ENCODE results near the gene NMT1. TPM values are rescaled to one million over a fixed set of nuclear protein-coding genes. Genes with fewer than 3 reads are reported as not detected.

The NMT1 gene
- total RNA-seq (2022; extraction: Qiagen RNA extraction; ENCODE audit: low read depth), result 163 to 409 TPM (median 178 TPM) in 5 replicates

GRCh38 chr17:45060797-45061605, at the start of gene NMT1:
NMT1 (plus strand) TSS chr17:45061317; CDS start chr17:45061330, 13 bp downstream.

GRCh38 chr17:45051060-45051719, 9.9 kb upstream of the NMT1 start, which contains the start of gene DCAKD:
DCAKD (minus strand) TSS chr17:45051632; CDS start chr17:45034885, 16,747 bp downstream.

GRCh38 chr17:45132320-45132571, 71.1 kb downstream of the NMT1 start, which contains the start of gene PLCD3:
PLCD3 (minus strand) TSS chr17:45132515; CDS start chr17:45132410, 105 bp downstream.

GRCh38 chr17:45135192-45135977, 74.3 kb downstream of the NMT1 start, which contains the start of gene ACBD4:
ACBD4 (plus strand) TSS chr17:45135687; CDS start chr17:45136145, 458 bp downstream.

GRCh38 chr17:45148183-45149036, 87.3 kb downstream of the NMT1 start, which contains the start of gene HEXIM1:
HEXIM1 (plus strand) TSS chr17:45148475; CDS start chr17:45149191, 716 bp downstream.

Other genes with a start within 250 kb of the NMT1 start
- gene GJC1, start 231.0 kb upstream of the NMT1 start, total RNA-seq (2022; extraction: Qiagen RNA extraction; ENCODE audit: low read depth), result 31.8 to 39.3 TPM (median 36.7 TPM) in 5 replicates
- not detected in 5 replicates for gene HIGD1B, start 213.4 kb upstream of the NMT1 start, total RNA-seq (2022; extraction: Qiagen RNA extraction; ENCODE audit: low read depth)
- gene EFTUD2, start 161.9 kb upstream of the NMT1 start, total RNA-seq (2022; extraction: Qiagen RNA extraction; ENCODE audit: low read depth), result 140 to 187 TPM (median 159 TPM) in 5 replicates
- 0.29 to 1.3 TPM (median 0.61 TPM) in 5 replicates for gene GFAP, start 145.8 kb upstream of the NMT1 start, total RNA-seq (2022; extraction: Qiagen RNA extraction; ENCODE audit: low read depth)
- gene KIF18B, start 113.5 kb upstream of the NMT1 start, total RNA-seq (2022; extraction: Qiagen RNA extraction; ENCODE audit: low read depth), result 27.9 to 41.2 TPM (median 36.3 TPM) in 5 replicates
- gene C1QL1, start 93.0 kb upstream of the NMT1 start, total RNA-seq (2022; extraction: Qiagen RNA extraction; ENCODE audit: low read depth), result 15.6 to 36.2 TPM (median 31.7 TPM) in 5 replicates
- gene DCAKD, start 9.7 kb upstream of the NMT1 start, total RNA-seq (2022; extraction: Qiagen RNA extraction; ENCODE audit: low read depth), result 15.9 to 22.3 TPM (median 20.5 TPM) in 5 replicates
- gene PLCD3, start 71.2 kb downstream of the NMT1 start, total RNA-seq (2022; extraction: Qiagen RNA extraction; ENCODE audit: low read depth), result 151 to 229 TPM (median 208 TPM) in 5 replicates
- gene ACBD4, start 74.4 kb downstream of the NMT1 start, total RNA-seq (2022; extraction: Qiagen RNA extraction; ENCODE audit: low read depth), result 5.6 to 8.8 TPM (median 8.2 TPM) in 5 replicates
- 42.2 to 49.3 TPM (median 47.7 TPM) in 5 replicates for gene HEXIM1, start 87.2 kb downstream of the NMT1 start, total RNA-seq (2022; extraction: Qiagen RNA extraction; ENCODE audit: low read depth)
- gene HEXIM2, start 100.6 kb downstream of the NMT1 start, total RNA-seq (2022; extraction: Qiagen RNA extraction; ENCODE audit: low read depth), result 13.3 to 17.1 TPM (median 15.6 TPM) in 5 replicates
- 28.2 to 37.3 TPM (median 34.6 TPM) in 5 replicates for gene FMNL1, start 160.6 kb downstream of the NMT1 start, total RNA-seq (2022; extraction: Qiagen RNA extraction; ENCODE audit: low read depth)
- 0.09 to 0.31 TPM (median 0.13 TPM) in 5 replicates for gene SPATA32, start 200.8 kb downstream of the NMT1 start, total RNA-seq (2022; extraction: Qiagen RNA extraction; ENCODE audit: low read depth)